Measurements from ENCODE around the gene ZNF844.

- TF ChIP-seq CTCF (optimal IDR thresholded peaks at IDR 0.05 in 1 of 3, IDR thresholded peaks at IDR 0.05 in 1 of 3, conservative IDR thresholded peaks at IDR 0.05 in 1 of 3; ENCODE audit: extremely low read depth in 1 of 3, insufficient read depth in 2 of 3, low read length in 3 of 3) = no peak
- no peak for TF ChIP-seq EZH2 (IDR thresholded peaks at IDR 0.05; ENCODE audit: low read length)
Observed at GRCh38 chr19:12117201-12117970, 52.9 kb downstream of the ZNF844 start.
